Neural cell (in vitro differentiated cells): ENCODE measurements around the gene GARIN5A. TPM values are rescaled to one million over a fixed set of nuclear protein-coding genes. Genes with fewer than 3 reads are reported as not detected.

ENCODE experiments used
- H2AFZ ChIP-seq: fragments of 200-600, 300-800 bp; sonication (generic), shearing (Covaris generic); 2 replicates; pipeline ENCODE4 v1.6.0; 2014; ENCODE audit warnings: low read depth, mild to moderate bottlenecking, antibody characterized with exemption, low read length, moderate library complexity
- H3F3A ChIP-seq: fragments of 200-600 bp; shearing (Covaris generic); 2 replicates; pipeline ENCODE4 v1.6.1; 2016; ENCODE audit warnings: mild to moderate bottlenecking, moderate library complexity, mixed read lengths, antibody characterized with exemption, low read length; ENCODE audit not compliant: insufficient read depth, poor library complexity, severe bottlenecking
- H3K27ac ChIP-seq: fragments of 200-600, 300-800 bp; sonication (generic), shearing (Covaris generic); 2 replicates; pipeline ENCODE4 v1.5.1; 2014; ENCODE audit warnings: mild to moderate bottlenecking, low read length, moderate library complexity
- H3K27me3 ChIP-seq: fragments of 300-800, 200-600 bp; sonication (generic), shearing (Covaris generic); 2 replicates; pipeline ENCODE4 v1.6.0; 2014; ENCODE audit warnings: mild to moderate bottlenecking, low read depth, low read length, moderate library complexity; ENCODE audit not compliant: insufficient read depth
- H3K36me3 ChIP-seq: fragments of 300-800, 200-600 bp; sonication (generic), shearing (Covaris generic); 2 replicates; pipeline ENCODE4 v1.5.1; 2014; ENCODE audit warnings: mild to moderate bottlenecking, antibody characterized with exemption, low read length, moderate library complexity; ENCODE audit not compliant: insufficient read depth
- H3K4me2 ChIP-seq: fragments of 300-800, 200-600 bp; sonication (generic), shearing (Covaris generic); 2 replicates; pipeline ENCODE4 v1.6.0; 2014; ENCODE audit warnings: mild to moderate bottlenecking, low read length
- H3K4me3 ChIP-seq: fragments of 300-800, 200-600 bp; sonication (generic), shearing (Covaris generic); 2 replicates; pipeline ENCODE4 v1.5.1; 2014; ENCODE audit warnings: mild to moderate bottlenecking, low read length, moderate library complexity
- H3K79me2 ChIP-seq: fragments of 200-600 bp; shearing (Covaris generic); replicated peaks from 2 replicates; pipeline ENCODE4 v1.6.0; 2014; ENCODE audit warnings: mild to moderate bottlenecking, low read length, moderate library complexity; ENCODE audit not compliant: insufficient read depth
- H3K9ac ChIP-seq: fragments of 300-800, 200-600 bp; sonication (generic), shearing (Covaris generic); 2 replicates; pipeline ENCODE4 v1.6.1; 2016; ENCODE audit warnings: mild to moderate bottlenecking, low read length, mixed read lengths
- H3K9me2 ChIP-seq: fragments of 200-600 bp; shearing (Covaris generic); 2 replicates; pipeline ENCODE4 v1.6.1; 2016; ENCODE audit warnings: mild to moderate bottlenecking, low read length, mixed read lengths; ENCODE audit not compliant: insufficient read depth
- H3K9me3 ChIP-seq: fragments of 200-600, 300-800 bp; sonication (generic), shearing (Covaris generic); 2 replicates; pipeline ENCODE4 v1.6.1; 2016; ENCODE audit warnings: mild to moderate bottlenecking, mixed run types, low read length, moderate library complexity, mixed read lengths
- H4K20me1 ChIP-seq: fragments of 200-600 bp; shearing (Covaris generic); 2 replicates; pipeline ENCODE4 v1.6.1; 2016; ENCODE audit warnings: mild to moderate bottlenecking, mixed run types; ENCODE audit not compliant: insufficient read depth
- EP300 ChIP-seq: fragments of 450-650 bp; conservative IDR thresholded peaks from 2 replicates; pipeline ENCODE4 v1.6.1; 2014; ENCODE audit warnings: antibody characterized with exemption, mild to moderate bottlenecking, moderate library complexity; ENCODE audit not compliant: poor library complexity, severe bottlenecking
- EZH2 ChIP-seq: fragments of 200-600, 300-800 bp; shearing (Covaris generic), sonication (generic); IDR thresholded peaks from 2 replicates; pipeline ENCODE4 v1.6.1; 2014; ENCODE audit warnings: antibody characterized with exemption, low read length, borderline replicate concordance, mild to moderate bottlenecking; ENCODE audit not compliant: insufficient read depth, poor library complexity, severe bottlenecking
- MXI1 ChIP-seq: fragments of 450-650 bp; conservative IDR thresholded peaks from 2 replicates; pipeline ENCODE4 v1.6.1; 2014; ENCODE audit warnings: antibody characterized with exemption, mild to moderate bottlenecking; ENCODE audit not compliant: poor library complexity, severe bottlenecking
- POLR2AphosphoS5 ChIP-seq: IDR thresholded peaks from 2 replicates; pipeline ENCODE4 v1.6.1; 2012
- RAD21 ChIP-seq: fragments of 450-650 bp; conservative IDR thresholded peaks from 2 replicates; pipeline ENCODE4 v1.6.1; 2014; ENCODE audit warnings: antibody characterized with exemption, mild to moderate bottlenecking, moderate library complexity
- SMC3 ChIP-seq: fragments of 450-650 bp; conservative IDR thresholded peaks from 2 replicates; pipeline ENCODE4 v1.6.1; 2014; ENCODE audit warnings: antibody characterized with exemption, mild to moderate bottlenecking, moderate library complexity; ENCODE audit not compliant: poor library complexity
- TAF1 ChIP-seq: IDR thresholded peaks from 2 replicates; pipeline ENCODE4 v1.6.1; 2012; ENCODE audit warnings: low read depth
- polyA plus RNA-seq: library from polyadenylated mRNA; depleted of rRNA; stranded (reverse); fragments of >200 nt; gene quantifications from 2 replicates; pipeline ENCODE4 v1.2.3, GENCODE V29; 2014
- TF ChIP-seq, protein P1 (sequence below): fragments of 450-650 bp; IDR thresholded peaks from 2 replicates; pipeline ENCODE4 v1.5.1; 2014; ENCODE audit warnings: antibody characterized with exemption, mild to moderate bottlenecking, moderate library complexity; ENCODE audit not compliant: poor library complexity, severe bottlenecking
- TF ChIP-seq, protein P2 (sequence below): IDR thresholded peaks from 2 replicates; pipeline ENCODE4 v1.6.1; 2012; ENCODE audit warnings: borderline replicate concordance

Gene GARIN5A
- polyA plus RNA-seq, 1 donor from 2014 or later, result 3.3 TPM

DNA sequence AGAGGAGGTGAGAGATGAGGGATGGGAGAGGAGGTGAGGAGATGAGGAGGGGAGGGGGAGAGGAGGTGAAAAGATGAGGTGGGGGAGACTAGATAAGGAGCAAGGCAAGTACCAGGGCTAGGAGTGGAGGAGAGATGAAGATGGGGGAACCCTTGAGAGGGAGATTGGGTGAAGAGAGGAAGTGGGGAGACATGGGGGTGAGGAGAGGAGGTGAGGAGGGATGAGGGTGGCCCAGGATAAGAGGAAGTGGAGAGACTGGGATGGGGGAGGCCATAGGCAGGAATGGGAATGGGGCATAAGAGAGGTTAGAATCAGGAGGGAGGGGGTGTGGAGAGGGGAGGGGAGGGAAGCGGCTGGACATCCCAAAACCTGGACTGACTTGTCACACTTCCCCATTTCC, 17.0 kb downstream of the GARIN5A start:
- H3K79me2 ChIP-seq, result no peaks in the 10 kb centered on the region
- TF ChIP-seq RAD21 (no peak), POLR2AphosphoS5 (no peak), TAF1 (no peak), EP300 (no peak), EZH2 (no peak), SMC3 (no peak), MXI1 (no peak)
- TF ChIP-seq, protein P1, sequence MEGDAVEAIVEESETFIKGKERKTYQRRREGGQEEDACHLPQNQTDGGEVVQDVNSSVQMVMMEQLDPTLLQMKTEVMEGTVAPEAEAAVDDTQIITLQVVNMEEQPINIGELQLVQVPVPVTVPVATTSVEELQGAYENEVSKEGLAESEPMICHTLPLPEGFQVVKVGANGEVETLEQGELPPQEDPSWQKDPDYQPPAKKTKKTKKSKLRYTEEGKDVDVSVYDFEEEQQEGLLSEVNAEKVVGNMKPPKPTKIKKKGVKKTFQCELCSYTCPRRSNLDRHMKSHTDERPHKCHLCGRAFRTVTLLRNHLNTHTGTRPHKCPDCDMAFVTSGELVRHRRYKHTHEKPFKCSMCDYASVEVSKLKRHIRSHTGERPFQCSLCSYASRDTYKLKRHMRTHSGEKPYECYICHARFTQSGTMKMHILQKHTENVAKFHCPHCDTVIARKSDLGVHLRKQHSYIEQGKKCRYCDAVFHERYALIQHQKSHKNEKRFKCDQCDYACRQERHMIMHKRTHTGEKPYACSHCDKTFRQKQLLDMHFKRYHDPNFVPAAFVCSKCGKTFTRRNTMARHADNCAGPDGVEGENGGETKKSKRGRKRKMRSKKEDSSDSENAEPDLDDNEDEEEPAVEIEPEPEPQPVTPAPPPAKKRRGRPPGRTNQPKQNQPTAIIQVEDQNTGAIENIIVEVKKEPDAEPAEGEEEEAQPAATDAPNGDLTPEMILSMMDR, result no peak
- TF ChIP-seq, protein P2, sequence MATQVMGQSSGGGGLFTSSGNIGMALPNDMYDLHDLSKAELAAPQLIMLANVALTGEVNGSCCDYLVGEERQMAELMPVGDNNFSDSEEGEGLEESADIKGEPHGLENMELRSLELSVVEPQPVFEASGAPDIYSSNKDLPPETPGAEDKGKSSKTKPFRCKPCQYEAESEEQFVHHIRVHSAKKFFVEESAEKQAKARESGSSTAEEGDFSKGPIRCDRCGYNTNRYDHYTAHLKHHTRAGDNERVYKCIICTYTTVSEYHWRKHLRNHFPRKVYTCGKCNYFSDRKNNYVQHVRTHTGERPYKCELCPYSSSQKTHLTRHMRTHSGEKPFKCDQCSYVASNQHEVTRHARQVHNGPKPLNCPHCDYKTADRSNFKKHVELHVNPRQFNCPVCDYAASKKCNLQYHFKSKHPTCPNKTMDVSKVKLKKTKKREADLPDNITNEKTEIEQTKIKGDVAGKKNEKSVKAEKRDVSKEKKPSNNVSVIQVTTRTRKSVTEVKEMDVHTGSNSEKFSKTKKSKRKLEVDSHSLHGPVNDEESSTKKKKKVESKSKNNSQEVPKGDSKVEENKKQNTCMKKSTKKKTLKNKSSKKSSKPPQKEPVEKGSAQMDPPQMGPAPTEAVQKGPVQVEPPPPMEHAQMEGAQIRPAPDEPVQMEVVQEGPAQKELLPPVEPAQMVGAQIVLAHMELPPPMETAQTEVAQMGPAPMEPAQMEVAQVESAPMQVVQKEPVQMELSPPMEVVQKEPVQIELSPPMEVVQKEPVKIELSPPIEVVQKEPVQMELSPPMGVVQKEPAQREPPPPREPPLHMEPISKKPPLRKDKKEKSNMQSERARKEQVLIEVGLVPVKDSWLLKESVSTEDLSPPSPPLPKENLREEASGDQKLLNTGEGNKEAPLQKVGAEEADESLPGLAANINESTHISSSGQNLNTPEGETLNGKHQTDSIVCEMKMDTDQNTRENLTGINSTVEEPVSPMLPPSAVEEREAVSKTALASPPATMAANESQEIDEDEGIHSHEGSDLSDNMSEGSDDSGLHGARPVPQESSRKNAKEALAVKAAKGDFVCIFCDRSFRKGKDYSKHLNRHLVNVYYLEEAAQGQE, result no peak
- no peak overlapping the region for H3K9ac ChIP-seq
- no peaks in the 10 kb centered on the region for H3K27me3 ChIP-seq
- H3K4me3 ChIP-seq, result no peak overlapping the region
- H3K27ac ChIP-seq, result no peak overlapping the region
- H3K4me2 ChIP-seq, result no peak overlapping the region
- H3K9me3 ChIP-seq, result no peaks in the 10 kb centered on the region
- no peak overlapping the region for H2AFZ ChIP-seq
- H3F3A ChIP-seq, result no peaks in the 10 kb centered on the region
- H3K36me3 ChIP-seq, result no peaks in the 10 kb centered on the region
- no peaks in the 10 kb centered on the region for H3K9me2 ChIP-seq
- no peaks in the 10 kb centered on the region for H4K20me1 ChIP-seq

DNA sequence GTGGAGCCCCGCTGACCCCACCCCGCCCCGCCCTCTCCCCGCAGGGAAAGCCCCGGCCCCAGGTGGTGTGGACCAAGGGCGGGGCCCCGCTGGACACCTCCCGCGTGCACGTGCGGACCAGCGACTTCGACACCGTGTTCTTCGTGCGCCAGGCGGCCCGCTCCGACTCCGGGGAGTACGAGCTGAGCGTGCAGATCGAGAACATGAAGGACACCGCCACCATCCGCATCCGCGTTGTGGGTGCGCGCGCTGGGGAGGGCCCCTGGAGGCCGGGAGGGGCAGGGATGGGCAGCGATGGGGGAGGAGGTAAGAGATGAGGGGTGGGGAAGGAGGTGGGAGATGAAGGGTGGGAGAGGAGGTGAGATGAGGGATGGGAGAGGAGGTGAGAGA, 17.6 kb downstream of the GARIN5A start:
- no peaks in the 10 kb centered on the region for H3K36me3 ChIP-seq
- H3K9me2 ChIP-seq, result no peaks in the 10 kb centered on the region
- H3K9me3 ChIP-seq, result no peaks in the 10 kb centered on the region
- no peak overlapping the region for H2AFZ ChIP-seq
- no peak for TF ChIP-seq TAF1
- no peak for TF ChIP-seq POLR2AphosphoS5
- TF ChIP-seq, protein P2, result no peak
- no peak for TF ChIP-seq SMC3
- no peak for TF ChIP-seq RAD21
- TF ChIP-seq, protein P1, result no peak
- TF ChIP-seq MXI1, result no peak
- TF ChIP-seq EP300, result no peak
- TF ChIP-seq EZH2, result no peak
- H3K79me2 ChIP-seq, result no peaks in the 10 kb centered on the region
- no peaks in the 10 kb centered on the region for H3F3A ChIP-seq
- no peak overlapping the region for H3K27ac ChIP-seq
- no peak overlapping the region for H3K9ac ChIP-seq
- H3K4me3 ChIP-seq, result no peak overlapping the region
- no peaks in the 10 kb centered on the region for H4K20me1 ChIP-seq
- no peaks in the 10 kb centered on the region for H3K27me3 ChIP-seq
- no peak overlapping the region for H3K4me2 ChIP-seq
